K562 (cell line): ENCODE results near the gene SLMAP. TPM values are rescaled to one million over a fixed set of nuclear protein-coding genes. Genes with fewer than 3 reads are reported as not detected.
A peak's percentile ranks its signal among the peaks of the same experiment; 100 is the strongest.

ENCODE experiments used
- ATF7 ChIP-seq: fragments of 450-650 bp; IDR thresholded peaks from 2 replicates; pipeline ENCODE4 v1.7.1; 2014; ENCODE audit warnings: mild to moderate bottlenecking, moderate library complexity
- CBFA2T2 ChIP-seq: fragments of 450-650 bp; conservative IDR thresholded peaks from 2 replicates; pipeline ENCODE4 v1.6.1; 2017; ENCODE audit warnings: mild to moderate bottlenecking
- HCFC1 ChIP-seq: IDR thresholded peaks from 2 replicates; pipeline ENCODE4 v1.6.1; 2012; ENCODE audit warnings: low read depth, low read length, improper control_type of control experiment
- POLR2B ChIP-seq: fragments of 450-650 bp; IDR thresholded peaks from 2 replicates; pipeline ENCODE4 v1.6.1; 2018; ENCODE audit warnings: low read depth; ENCODE audit not compliant: partially characterized antibody
- YY1 ChIP-seq, 3 experiments: IDR thresholded peaks; 2 replicates each; pipeline ENCODE4 v1.6.1; 2011; ENCODE audit warnings: low read length in 2 of 3, mild to moderate bottlenecking in 2 of 3, moderate library complexity in 2 of 3, borderline replicate concordance in 1 of 3, control low read depth in 1 of 3, low read depth in 1 of 3; ENCODE audit not compliant: insufficient read depth in 3 of 3, insufficient replicate concordance in 2 of 3, control insufficient read depth in 1 of 3, insufficient read length in 1 of 3; ENCODE audit errors: extremely low read depth in 1 of 3
- ZNF311 ChIP-seq: fragments of 250-450 bp; sonication (Bioruptor Pico); IDR thresholded peaks from 2 replicates; pipeline ENCODE4 v1.4.0; 2020; ENCODE audit warnings: mild to moderate bottlenecking, moderate library complexity
- ZNF316 ChIP-seq: fragments of 450-650 bp; IDR thresholded peaks from 2 replicates; pipeline ENCODE4 v1.6.1; 2016
- ZNF507 ChIP-seq: conservative IDR thresholded peaks from 2 replicates; pipeline ENCODE4 v1.6.1; 2017; ENCODE audit warnings: missing genetic modification characterization, missing compliant biosample characterization
- ZNF639 ChIP-seq, 2 experiments: fragments of 200-800 bp in 1 of 2; sonication (Bioruptor generic) in 1 of 2; sonication (generic) in 1 of 2; formaldehyde crosslinking in 1 of 2; IDR thresholded peaks in 1 of 2; conservative IDR thresholded peaks in 1 of 2; 2 replicates each; pipeline versions ENCODE4 v1.5.0 to v1.6.1; 2016 to 2020; ENCODE audit warnings: missing compliant biosample characterization in 1 of 2, missing genetic modification characterization in 1 of 2, missing genetic modification reagents in 1 of 2
- polyA plus RNA-seq, 8 experiments: library from polyadenylated mRNA; depleted of rRNA in 4 of 8; stranded (reverse) in 5 of 8; unstranded in 3 of 8; fragments of >200 nt; fragmentation: Nextera tagmentation in 2 of 8; fragmentation: Illumina TruSeq in 1 of 8; extraction: Ambion mirVana in 2 of 8; extraction: Trizol in 1 of 8; gene quantifications; 2 replicates each; pipeline versions ENCODE4 v1.2.1 to v1.2.3, GENCODE V29; 2011 to 2014; ENCODE audit warnings: inconsistent platforms in 1 of 8, missing spikeins in 1 of 8
- total RNA-seq, 7 experiments: library from RNA; depleted of rRNA in 6 of 7; stranded (reverse); fragments of >200 nt in 6 of 7; fragmentation: Illumina TruSeq in 2 of 7; extraction: Trizol in 2 of 7; gene quantifications; 2 replicates each; pipeline versions ENCODE4 v1.2.1 to v1.2.3, GENCODE V29; 2011 to 2021; ENCODE audit warnings: low replicate concordance in 1 of 7
- TF ChIP-seq, protein P1 (sequence below): fragments of 200-800 bp; sonication (Bioruptor generic); IDR thresholded peaks from 2 replicates; pipeline ENCODE4 v1.6.1; 2016; ENCODE audit warnings: missing genetic modification characterization, missing compliant biosample characterization
- TF ChIP-seq, protein P2 (sequence below), 2 experiments: IDR thresholded peaks in 1 of 2; conservative IDR thresholded peaks in 1 of 2; 2 replicates each; pipeline ENCODE4 v1.6.1; 2016; ENCODE audit warnings: low read depth in 2 of 2, mild to moderate bottlenecking in 1 of 2, missing compliant biosample characterization in 1 of 2, missing genetic modification characterization in 1 of 2, moderate library complexity in 1 of 2
- TF ChIP-seq, protein P3 (sequence below): sonication (generic); formaldehyde crosslinking; IDR thresholded peaks from 2 replicates; pipeline ENCODE4 v1.8.1; 2023; ENCODE audit warnings: mild to moderate bottlenecking, missing genetic modification reagents

The SLMAP gene
- total and polyA plus RNA-seq, 9 of the 15 experiments (the other 6 are each of a cell fraction or from before 2014, with no cell fraction given), result 12.1 to 50.7 (median 28.3) TPM

DNA sequence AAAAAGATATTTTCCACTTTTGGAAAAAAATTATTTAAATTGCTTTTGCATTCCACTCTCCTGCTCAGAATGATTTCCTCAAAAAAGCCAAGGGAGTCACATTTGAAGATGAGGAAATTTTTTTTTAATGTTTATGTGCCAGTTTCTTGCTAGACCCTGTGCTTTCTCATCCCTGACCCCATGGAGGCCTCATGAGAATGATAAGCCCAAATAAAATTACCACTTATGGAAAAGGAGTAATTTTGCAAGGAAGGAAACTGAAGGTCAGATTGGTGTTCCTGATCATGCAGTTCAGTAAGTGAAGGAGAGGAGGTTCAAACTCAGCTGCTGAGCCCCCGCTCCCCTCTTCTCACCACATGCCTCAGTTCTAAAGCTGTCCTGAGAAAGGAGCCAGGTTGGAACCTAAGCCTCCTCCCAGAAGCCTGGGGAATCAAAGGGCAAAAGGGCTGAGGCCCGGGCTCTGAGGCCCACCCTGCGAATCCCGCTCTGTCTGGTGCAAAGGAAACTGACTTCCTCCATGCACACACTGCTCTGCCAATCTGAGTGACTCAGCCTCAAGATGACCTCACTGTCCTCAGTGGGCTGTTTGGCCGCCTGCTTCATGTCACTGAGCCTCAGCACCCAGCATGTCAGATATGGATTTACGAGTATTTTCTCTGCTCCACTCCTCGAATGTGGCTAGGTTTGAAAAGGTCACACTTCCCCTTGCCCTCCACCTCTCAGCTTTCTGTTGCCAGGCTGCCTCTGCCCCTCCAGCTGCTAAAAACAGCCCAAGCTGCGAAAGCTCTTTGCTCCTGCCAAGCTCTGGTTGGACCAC lies 195.2 kb downstream of the SLMAP start (continued):
- TF ChIP-seq, protein P1, sequence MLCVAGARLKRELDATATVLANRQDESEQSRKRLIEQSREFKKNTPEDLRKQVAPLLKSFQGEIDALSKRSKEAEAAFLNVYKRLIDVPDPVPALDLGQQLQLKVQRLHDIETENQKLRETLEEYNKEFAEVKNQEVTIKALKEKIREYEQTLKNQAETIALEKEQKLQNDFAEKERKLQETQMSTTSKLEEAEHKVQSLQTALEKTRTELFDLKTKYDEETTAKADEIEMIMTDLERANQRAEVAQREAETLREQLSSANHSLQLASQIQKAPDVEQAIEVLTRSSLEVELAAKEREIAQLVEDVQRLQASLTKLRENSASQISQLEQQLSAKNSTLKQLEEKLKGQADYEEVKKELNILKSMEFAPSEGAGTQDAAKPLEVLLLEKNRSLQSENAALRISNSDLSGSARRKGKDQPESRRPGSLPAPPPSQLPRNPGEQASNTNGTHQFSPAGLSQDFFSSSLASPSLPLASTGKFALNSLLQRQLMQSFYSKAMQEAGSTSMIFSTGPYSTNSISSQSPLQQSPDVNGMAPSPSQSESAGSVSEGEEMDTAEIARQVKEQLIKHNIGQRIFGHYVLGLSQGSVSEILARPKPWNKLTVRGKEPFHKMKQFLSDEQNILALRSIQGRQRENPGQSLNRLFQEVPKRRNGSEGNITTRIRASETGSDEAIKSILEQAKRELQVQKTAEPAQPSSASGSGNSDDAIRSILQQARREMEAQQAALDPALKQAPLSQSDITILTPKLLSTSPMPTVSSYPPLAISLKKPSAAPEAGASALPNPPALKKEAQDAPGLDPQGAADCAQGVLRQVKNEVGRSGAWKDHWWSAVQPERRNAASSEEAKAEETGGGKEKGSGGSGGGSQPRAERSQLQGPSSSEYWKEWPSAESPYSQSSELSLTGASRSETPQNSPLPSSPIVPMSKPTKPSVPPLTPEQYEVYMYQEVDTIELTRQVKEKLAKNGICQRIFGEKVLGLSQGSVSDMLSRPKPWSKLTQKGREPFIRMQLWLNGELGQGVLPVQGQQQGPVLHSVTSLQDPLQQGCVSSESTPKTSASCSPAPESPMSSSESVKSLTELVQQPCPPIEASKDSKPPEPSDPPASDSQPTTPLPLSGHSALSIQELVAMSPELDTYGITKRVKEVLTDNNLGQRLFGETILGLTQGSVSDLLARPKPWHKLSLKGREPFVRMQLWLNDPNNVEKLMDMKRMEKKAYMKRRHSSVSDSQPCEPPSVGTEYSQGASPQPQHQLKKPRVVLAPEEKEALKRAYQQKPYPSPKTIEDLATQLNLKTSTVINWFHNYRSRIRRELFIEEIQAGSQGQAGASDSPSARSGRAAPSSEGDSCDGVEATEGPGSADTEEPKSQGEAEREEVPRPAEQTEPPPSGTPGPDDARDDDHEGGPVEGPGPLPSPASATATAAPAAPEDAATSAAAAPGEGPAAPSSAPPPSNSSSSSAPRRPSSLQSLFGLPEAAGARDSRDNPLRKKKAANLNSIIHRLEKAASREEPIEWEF (CRISPR knock-in tag), result peak; percentile 26; the same call in 1 of the 2 replicates
- TF ChIP-seq ATF7 (peak; percentile 91), HCFC1 (no peak), YY1 (IDR thresholded peaks at IDR 0.05; ENCODE audit: borderline replicate concordance in 1 of 3, control insufficient read depth in 1 of 3, extremely low read depth in 1 of 3, insufficient read depth in 3 of 3, insufficient read length in 1 of 3, insufficient replicate concordance in 2 of 3, low read depth in 1 of 3, low read length in 2 of 3) (peak in 1 of 3 experiments; percentile 48), ZNF507 (tag) (no peak), ZNF639 (CRISPR knock-in tag; conservative IDR thresholded peaks at IDR 0.05 in 1 of 2, IDR thresholded peaks at IDR 0.05 in 1 of 2) (peak in 1 of 2 experiments; percentile 65; a peak in 2 of 4 replicates), ZNF311 (CRISPR knock-in tag) (no peak), ZNF316 (peak; percentile 30; the same call in 1 of the 2 replicates), CBFA2T2 (no peak), POLR2B (no peak)
- TF ChIP-seq, protein P2, sequence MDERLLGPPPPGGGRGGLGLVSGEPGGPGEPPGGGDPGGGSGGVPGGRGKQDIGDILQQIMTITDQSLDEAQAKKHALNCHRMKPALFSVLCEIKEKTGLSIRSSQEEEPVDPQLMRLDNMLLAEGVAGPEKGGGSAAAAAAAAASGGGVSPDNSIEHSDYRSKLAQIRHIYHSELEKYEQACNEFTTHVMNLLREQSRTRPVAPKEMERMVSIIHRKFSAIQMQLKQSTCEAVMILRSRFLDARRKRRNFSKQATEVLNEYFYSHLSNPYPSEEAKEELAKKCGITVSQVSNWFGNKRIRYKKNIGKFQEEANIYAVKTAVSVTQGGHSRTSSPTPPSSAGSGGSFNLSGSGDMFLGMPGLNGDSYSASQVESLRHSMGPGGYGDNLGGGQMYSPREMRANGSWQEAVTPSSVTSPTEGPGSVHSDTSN (CRISPR knock-in tag; IDR thresholded peaks at IDR 0.05; ENCODE audit: low read depth), result no peak
- TF ChIP-seq, protein P2 (tag; conservative IDR thresholded peaks at IDR 0.05; ENCODE audit: low read depth), result peak; percentile 90
- TF ChIP-seq, protein P3, sequence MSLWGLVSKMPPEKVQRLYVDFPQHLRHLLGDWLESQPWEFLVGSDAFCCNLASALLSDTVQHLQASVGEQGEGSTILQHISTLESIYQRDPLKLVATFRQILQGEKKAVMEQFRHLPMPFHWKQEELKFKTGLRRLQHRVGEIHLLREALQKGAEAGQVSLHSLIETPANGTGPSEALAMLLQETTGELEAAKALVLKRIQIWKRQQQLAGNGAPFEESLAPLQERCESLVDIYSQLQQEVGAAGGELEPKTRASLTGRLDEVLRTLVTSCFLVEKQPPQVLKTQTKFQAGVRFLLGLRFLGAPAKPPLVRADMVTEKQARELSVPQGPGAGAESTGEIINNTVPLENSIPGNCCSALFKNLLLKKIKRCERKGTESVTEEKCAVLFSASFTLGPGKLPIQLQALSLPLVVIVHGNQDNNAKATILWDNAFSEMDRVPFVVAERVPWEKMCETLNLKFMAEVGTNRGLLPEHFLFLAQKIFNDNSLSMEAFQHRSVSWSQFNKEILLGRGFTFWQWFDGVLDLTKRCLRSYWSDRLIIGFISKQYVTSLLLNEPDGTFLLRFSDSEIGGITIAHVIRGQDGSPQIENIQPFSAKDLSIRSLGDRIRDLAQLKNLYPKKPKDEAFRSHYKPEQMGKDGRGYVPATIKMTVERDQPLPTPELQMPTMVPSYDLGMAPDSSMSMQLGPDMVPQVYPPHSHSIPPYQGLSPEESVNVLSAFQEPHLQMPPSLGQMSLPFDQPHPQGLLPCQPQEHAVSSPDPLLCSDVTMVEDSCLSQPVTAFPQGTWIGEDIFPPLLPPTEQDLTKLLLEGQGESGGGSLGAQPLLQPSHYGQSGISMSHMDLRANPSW, result no peak
